Ovary (tissue), 3 donors: Measurements from ENCODE around the gene LYZL6.

Experiments
- EP300 ChIP-seq: sonication (generic); formaldehyde crosslinking; IDR thresholded peaks from one replicate; pipeline ENCODE4 v1.6.1; 2017; ENCODE audit warnings: antibody characterized with exemption
- TF ChIP-seq, protein P1 (sequence below), 3 donors: fragments of 450-650 bp in 2 of 3; fragments of 200-600 bp in 1 of 3; IDR thresholded peaks; one replicate each; pipeline versions ENCODE4 v1.5.1 to v1.8.0; 2016 to 2022; ENCODE audit warnings: antibody characterized with exemption in 3 of 3, mild to moderate bottlenecking in 1 of 3
- donor health status: DM: no; HTN: no; CAD: no.

DNA sequence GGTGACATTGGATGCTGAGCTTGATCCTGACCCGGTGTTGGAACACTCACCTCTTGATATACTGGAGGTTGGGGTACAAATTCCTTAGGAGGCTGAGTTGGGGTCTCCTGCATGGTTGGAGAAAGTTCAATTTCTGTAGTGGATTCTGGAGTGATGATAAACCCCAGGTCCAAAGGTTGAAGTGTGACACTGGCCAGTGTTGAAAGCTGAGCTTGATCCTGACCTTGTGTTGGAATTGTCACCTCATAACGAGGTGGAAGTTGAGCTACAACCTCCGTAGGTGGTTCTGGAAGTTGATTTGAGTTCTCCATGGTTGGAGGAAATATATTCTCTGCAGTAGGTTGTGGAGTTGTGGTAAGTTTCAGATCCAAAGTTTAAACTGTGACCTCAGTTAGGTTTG, 34.1 kb downstream of the LYZL6 start:
- no peak for TF ChIP-seq EP300
- TF ChIP-seq, protein P1, sequence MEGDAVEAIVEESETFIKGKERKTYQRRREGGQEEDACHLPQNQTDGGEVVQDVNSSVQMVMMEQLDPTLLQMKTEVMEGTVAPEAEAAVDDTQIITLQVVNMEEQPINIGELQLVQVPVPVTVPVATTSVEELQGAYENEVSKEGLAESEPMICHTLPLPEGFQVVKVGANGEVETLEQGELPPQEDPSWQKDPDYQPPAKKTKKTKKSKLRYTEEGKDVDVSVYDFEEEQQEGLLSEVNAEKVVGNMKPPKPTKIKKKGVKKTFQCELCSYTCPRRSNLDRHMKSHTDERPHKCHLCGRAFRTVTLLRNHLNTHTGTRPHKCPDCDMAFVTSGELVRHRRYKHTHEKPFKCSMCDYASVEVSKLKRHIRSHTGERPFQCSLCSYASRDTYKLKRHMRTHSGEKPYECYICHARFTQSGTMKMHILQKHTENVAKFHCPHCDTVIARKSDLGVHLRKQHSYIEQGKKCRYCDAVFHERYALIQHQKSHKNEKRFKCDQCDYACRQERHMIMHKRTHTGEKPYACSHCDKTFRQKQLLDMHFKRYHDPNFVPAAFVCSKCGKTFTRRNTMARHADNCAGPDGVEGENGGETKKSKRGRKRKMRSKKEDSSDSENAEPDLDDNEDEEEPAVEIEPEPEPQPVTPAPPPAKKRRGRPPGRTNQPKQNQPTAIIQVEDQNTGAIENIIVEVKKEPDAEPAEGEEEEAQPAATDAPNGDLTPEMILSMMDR (IDR thresholded peaks at IDR 0.05), result no peak
